Liver (tissue), 9 donors: ENCODE results near the gene MAP2K7. TPM values are rescaled to one million over a fixed set of nuclear protein-coding genes. Genes with fewer than 3 reads are reported as not detected.
"Not testable (repeated sequence)": the region's sequence is repeated elsewhere in the genome, so short reads cannot be mapped to it uniquely, and the experiment has no call there.

Experiments
- DNase-seq: peaks from one replicate; pipeline ENCODE4 v3.0.0-alpha.2; 2017; ENCODE audit warnings: low spot score
- H3K27ac ChIP-seq, 2 donors: one replicate each; pipeline ENCODE4 v1.7.0; 2013; ENCODE audit warnings: inconsistent platforms in 2 of 2, low read length in 2 of 2, control low read depth in 1 of 2, low read depth in 1 of 2, mild to moderate bottlenecking in 1 of 2
- H3K27me3 ChIP-seq, 4 donors: one replicate each; pipeline versions ENCODE4 v1.6.1 to v1.7.0; 2013; ENCODE audit warnings: low read length in 3 of 4, inconsistent platforms in 1 of 4, mild to moderate bottlenecking in 1 of 4, moderate library complexity in 1 of 4; ENCODE audit not compliant: control insufficient read depth in 4 of 4, insufficient read depth in 4 of 4
- H3K36me3 ChIP-seq, 4 donors: one replicate each; pipeline versions ENCODE4 v1.6.1 to v1.7.0; 2013; ENCODE audit warnings: low read length in 3 of 4, mild to moderate bottlenecking in 3 of 4, low read depth in 1 of 4, moderate library complexity in 1 of 4; ENCODE audit not compliant: control insufficient read depth in 4 of 4, insufficient read depth in 3 of 4
- H3K4me1 ChIP-seq, 4 donors: one replicate each; pipeline versions ENCODE4 v1.6.1 to v1.7.0; 2013; ENCODE audit warnings: low read length in 3 of 4, mild to moderate bottlenecking in 3 of 4, moderate library complexity in 1 of 4; ENCODE audit not compliant: control insufficient read depth in 4 of 4, insufficient read depth in 4 of 4
- H3K4me3 ChIP-seq, 3 donors: one replicate each; pipeline versions ENCODE4 v1.6.1 to v1.7.0; 2013; ENCODE audit warnings: low read length in 3 of 3, control low read depth in 1 of 3, low read depth in 1 of 3, mild to moderate bottlenecking in 1 of 3
- H3K9ac ChIP-seq, 2 donors: one replicate each; pipeline ENCODE4 v1.7.0; 2013; ENCODE audit warnings: low read length in 2 of 2, mild to moderate bottlenecking in 2 of 2, moderate library complexity in 2 of 2, control low read depth in 1 of 2, low read depth in 1 of 2
- H3K9me3 ChIP-seq, 4 donors: one replicate each; pipeline versions ENCODE4 v1.6.1 to v1.7.0; 2013; ENCODE audit warnings: low read length in 3 of 4; ENCODE audit not compliant: control insufficient read depth in 4 of 4
- EGR1 ChIP-seq, 2 donors: IDR thresholded peaks; 2 replicates each; pipeline ENCODE4 v1.6.1; 2016 to 2018; ENCODE audit warnings: antibody characterized with exemption in 2 of 2, low read depth in 2 of 2
- FOXA1 ChIP-seq: IDR thresholded peaks from 2 replicates; pipeline ENCODE4 v1.6.1; 2016; ENCODE audit warnings: antibody characterized with exemption
- FOXA2 ChIP-seq: IDR thresholded peaks from 2 replicates; pipeline ENCODE4 v1.6.1; 2016; ENCODE audit warnings: antibody characterized with exemption
- GABPA ChIP-seq, 2 donors: IDR thresholded peaks in 1 of 2; conservative IDR thresholded peaks in 1 of 2; 2 replicates each; pipeline ENCODE4 v1.6.1; 2016; ENCODE audit warnings: antibody characterized with exemption in 2 of 2, mild to moderate bottlenecking in 1 of 2, moderate library complexity in 1 of 2
- HNF4G ChIP-seq: IDR thresholded peaks from 2 replicates; pipeline ENCODE4 v1.6.1; 2016; ENCODE audit warnings: antibody characterized with exemption
- NR2F2 ChIP-seq: IDR thresholded peaks from 2 replicates; pipeline ENCODE4 v1.6.1; 2016; ENCODE audit warnings: antibody characterized with exemption
- RAD21 ChIP-seq, 2 donors: IDR thresholded peaks; 2 replicates each; pipeline ENCODE4 v1.6.1; 2016; ENCODE audit warnings: antibody characterized with exemption in 2 of 2, mild to moderate bottlenecking in 2 of 2
- RXRA ChIP-seq, 2 donors: IDR thresholded peaks; 2 replicates each; pipeline ENCODE4 v1.6.1; 2017 to 2018; ENCODE audit warnings: antibody characterized with exemption in 2 of 2, mild to moderate bottlenecking in 1 of 2
- SP1 ChIP-seq: IDR thresholded peaks from 2 replicates; pipeline ENCODE4 v1.6.1; 2018; ENCODE audit warnings: antibody characterized with exemption, mild to moderate bottlenecking
- TAF1 ChIP-seq: conservative IDR thresholded peaks from 2 replicates; pipeline ENCODE4 v1.6.1; 2016; ENCODE audit warnings: antibody characterized with exemption, mild to moderate bottlenecking
- YY1 ChIP-seq: IDR thresholded peaks from 2 replicates; pipeline ENCODE4 v1.6.1; 2016; ENCODE audit warnings: antibody characterized with exemption, mild to moderate bottlenecking
- WGBS: extraction: QIAGEN DNeasy Blood & Tissue Kit; methylation state at CpG from one replicate; pipeline ENCODE4 v1.1.7; 2013; 5-methylcytosine and 5-hydroxymethylcytosine counted together
- polyA plus RNA-seq, 2 donors: library from polyadenylated mRNA; stranded (reverse) in 1 of 2; unstranded in 1 of 2; fragments of 200-250 nt in 1 of 2; fragments of >200 nt in 1 of 2; fragmentation: Nextera tagmentation in 1 of 2; extraction: Ambion mirVana in 1 of 2; gene quantifications; one replicate each; pipeline versions ENCODE4 v1.2.1 to v1.2.3, GENCODE V29; 2013 to 2015
- total RNA-seq, 2 donors: library from RNA; depleted of rRNA; stranded (reverse); fragments of >200 nt; gene quantifications; one replicate each; pipeline ENCODE4 v1.2.3, GENCODE V29; 2014
- TF ChIP-seq, protein P1 (sequence below): IDR thresholded peaks from 2 replicates; pipeline ENCODE4 v1.6.1; 2016; ENCODE audit warnings: antibody characterized with exemption, mild to moderate bottlenecking
- TF ChIP-seq, protein P2 (sequence below): IDR thresholded peaks from 2 replicates; pipeline ENCODE4 v1.6.1; 2016; ENCODE audit warnings: antibody characterized with exemption
- TF ChIP-seq, protein P3 (sequence below): IDR thresholded peaks from 2 replicates; pipeline ENCODE4 v1.6.1; 2016; ENCODE audit warnings: antibody characterized with exemption
- TF ChIP-seq, protein P4 (sequence below): IDR thresholded peaks from 2 replicates; pipeline ENCODE4 v1.6.1; 2016; ENCODE audit warnings: antibody characterized with exemption
- donor health status: healthy.
- donor health status: healthy.
- donor health status: healthy.
- donor health status: healthy.
- donor health status: healthy.

The MAP2K7 gene
- total and polyA plus RNA-seq, 4 donors = 3.0 to 11.7 (median 9.5) TPM

DNA sequence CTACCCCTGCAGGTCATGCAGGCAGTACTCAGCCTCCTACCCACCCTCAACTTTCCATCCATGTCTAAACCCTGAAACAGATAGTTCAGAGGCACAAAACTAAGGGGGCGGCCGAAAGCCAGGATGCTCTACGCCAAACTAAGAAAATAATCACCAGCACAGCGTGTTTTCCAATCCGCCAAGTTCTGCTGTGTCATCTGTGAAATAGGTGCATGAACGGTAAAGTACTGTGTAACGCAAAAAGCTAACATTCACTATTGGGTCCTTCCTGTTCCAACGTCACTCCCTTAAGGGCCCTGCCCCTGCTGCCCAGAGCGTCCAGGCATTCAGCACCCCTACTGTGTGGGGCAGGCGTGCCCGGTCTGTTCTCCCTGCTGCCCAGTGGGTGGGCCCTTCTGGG, 52.0 kb downstream of the MAP2K7 start (continued):
- TF ChIP-seq, protein P1, sequence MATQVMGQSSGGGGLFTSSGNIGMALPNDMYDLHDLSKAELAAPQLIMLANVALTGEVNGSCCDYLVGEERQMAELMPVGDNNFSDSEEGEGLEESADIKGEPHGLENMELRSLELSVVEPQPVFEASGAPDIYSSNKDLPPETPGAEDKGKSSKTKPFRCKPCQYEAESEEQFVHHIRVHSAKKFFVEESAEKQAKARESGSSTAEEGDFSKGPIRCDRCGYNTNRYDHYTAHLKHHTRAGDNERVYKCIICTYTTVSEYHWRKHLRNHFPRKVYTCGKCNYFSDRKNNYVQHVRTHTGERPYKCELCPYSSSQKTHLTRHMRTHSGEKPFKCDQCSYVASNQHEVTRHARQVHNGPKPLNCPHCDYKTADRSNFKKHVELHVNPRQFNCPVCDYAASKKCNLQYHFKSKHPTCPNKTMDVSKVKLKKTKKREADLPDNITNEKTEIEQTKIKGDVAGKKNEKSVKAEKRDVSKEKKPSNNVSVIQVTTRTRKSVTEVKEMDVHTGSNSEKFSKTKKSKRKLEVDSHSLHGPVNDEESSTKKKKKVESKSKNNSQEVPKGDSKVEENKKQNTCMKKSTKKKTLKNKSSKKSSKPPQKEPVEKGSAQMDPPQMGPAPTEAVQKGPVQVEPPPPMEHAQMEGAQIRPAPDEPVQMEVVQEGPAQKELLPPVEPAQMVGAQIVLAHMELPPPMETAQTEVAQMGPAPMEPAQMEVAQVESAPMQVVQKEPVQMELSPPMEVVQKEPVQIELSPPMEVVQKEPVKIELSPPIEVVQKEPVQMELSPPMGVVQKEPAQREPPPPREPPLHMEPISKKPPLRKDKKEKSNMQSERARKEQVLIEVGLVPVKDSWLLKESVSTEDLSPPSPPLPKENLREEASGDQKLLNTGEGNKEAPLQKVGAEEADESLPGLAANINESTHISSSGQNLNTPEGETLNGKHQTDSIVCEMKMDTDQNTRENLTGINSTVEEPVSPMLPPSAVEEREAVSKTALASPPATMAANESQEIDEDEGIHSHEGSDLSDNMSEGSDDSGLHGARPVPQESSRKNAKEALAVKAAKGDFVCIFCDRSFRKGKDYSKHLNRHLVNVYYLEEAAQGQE = no peak
- TF ChIP-seq EGR1 (IDR thresholded peaks at IDR 0.05; ENCODE audit: low read depth in 2 of 2) (no peak), HNF4G (no peak)

DNA sequence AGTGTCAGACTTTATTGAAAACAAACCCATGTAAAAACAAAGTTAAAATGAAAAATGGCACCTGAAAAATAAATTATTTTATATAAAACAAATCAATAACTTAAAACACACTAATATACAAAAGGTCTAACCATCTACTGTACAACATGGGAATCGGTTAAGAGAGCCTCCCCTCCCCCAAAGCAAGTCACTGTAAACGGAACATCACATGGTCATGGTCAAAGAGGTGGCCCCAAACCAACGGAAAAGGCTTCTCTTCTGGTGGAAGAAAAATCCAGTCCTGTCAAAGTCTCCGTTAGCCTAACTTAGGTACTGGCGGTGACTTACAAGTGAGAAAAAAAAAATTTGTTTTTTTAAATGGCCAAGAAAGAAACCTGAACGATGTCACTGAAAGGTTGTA, 55.5 kb downstream of the MAP2K7 start:
- WGBS = 75% methylated on average over 6 of the region's 6 CpGs
- peaks cover 3 to 13% (median 7%) of the 10 kb centered on the region in 4 donors for H3K36me3 ChIP-seq
- no peaks in the 10 kb centered on the region for H3K27me3 ChIP-seq
- H3K9ac ChIP-seq = no peak overlapping the region
- H3K4me3 ChIP-seq = no peak overlapping the region
- H3K27ac ChIP-seq = no peak overlapping the region
- TF ChIP-seq, protein P2, sequence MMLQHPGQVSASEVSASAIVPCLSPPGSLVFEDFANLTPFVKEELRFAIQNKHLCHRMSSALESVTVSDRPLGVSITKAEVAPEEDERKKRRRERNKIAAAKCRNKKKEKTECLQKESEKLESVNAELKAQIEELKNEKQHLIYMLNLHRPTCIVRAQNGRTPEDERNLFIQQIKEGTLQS = no peak
- TF ChIP-seq EGR1 (IDR thresholded peaks at IDR 0.05; ENCODE audit: low read depth in 2 of 2) (no peak), HNF4G (no peak), GABPA (IDR thresholded peaks at IDR 0.05 in 1 of 2, conservative IDR thresholded peaks at IDR 0.05 in 1 of 2) (no peak), FOXA2 (no peak), NR2F2 (no peak), RAD21 (IDR thresholded peaks at IDR 0.05) (no peak), FOXA1 (no peak), TAF1 (no peak), YY1 (no peak), RXRA (IDR thresholded peaks at IDR 0.05) (no peak), SP1 (no peak)
- TF ChIP-seq, protein P3, sequence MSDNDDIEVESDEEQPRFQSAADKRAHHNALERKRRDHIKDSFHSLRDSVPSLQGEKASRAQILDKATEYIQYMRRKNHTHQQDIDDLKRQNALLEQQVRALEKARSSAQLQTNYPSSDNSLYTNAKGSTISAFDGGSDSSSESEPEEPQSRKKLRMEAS = no peak
- TF ChIP-seq, protein P1 = no peak
- TF ChIP-seq, protein P4, sequence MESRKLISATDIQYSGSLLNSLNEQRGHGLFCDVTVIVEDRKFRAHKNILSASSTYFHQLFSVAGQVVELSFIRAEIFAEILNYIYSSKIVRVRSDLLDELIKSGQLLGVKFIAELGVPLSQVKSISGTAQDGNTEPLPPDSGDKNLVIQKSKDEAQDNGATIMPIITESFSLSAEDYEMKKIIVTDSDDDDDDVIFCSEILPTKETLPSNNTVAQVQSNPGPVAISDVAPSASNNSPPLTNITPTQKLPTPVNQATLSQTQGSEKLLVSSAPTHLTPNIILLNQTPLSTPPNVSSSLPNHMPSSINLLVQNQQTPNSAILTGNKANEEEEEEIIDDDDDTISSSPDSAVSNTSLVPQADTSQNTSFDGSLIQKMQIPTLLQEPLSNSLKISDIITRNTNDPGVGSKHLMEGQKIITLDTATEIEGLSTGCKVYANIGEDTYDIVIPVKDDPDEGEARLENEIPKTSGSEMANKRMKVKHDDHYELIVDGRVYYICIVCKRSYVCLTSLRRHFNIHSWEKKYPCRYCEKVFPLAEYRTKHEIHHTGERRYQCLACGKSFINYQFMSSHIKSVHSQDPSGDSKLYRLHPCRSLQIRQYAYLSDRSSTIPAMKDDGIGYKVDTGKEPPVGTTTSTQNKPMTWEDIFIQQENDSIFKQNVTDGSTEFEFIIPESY = no peak
- DNase-seq = no peak
- peaks cover 3 to 25% (median 18%) of the 10 kb centered on the region in 4 donors for H3K4me1 ChIP-seq
- H3K9me3 ChIP-seq = no peaks in the 10 kb centered on the region

DNA sequence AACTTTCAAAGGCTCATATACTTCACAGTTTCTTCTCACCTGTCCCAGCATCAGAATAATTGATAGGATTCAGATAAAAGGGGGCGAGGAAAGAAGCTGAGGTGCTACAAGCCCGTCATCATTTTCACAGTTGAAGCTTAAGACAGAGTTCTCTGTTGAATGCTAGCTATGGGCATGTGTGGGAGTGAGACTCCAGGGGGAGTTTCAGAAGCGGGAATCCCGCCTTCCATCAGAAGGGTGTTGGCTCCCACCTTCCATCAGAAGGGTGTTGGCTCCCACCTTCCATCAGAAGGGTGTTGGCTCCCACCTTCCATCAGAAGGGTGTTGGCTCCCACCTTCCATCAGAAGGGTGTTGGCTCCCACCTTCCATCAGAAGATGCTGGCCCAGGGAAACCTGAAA, 57.4 kb downstream of the MAP2K7 start:
- peaks cover 3 to 25% (median 18%) of the 10 kb centered on the region in 4 donors for H3K4me1 ChIP-seq
- H3K27ac ChIP-seq, H3K9ac ChIP-seq, H3K4me3 ChIP-seq, H3K9me3 ChIP-seq, DNase-seq, H3K27me3 ChIP-seq: not testable (repeated sequence)
- 96% methylated on average over 4 of the region's 4 CpGs for WGBS
- H3K36me3 ChIP-seq = peaks cover 3 to 20% (median 12%) of the 10 kb centered on the region in 4 donors
